ENCODE measurements around the gene RANBP1.
"Not testable (repeated sequence)": the region's sequence is repeated elsewhere in the genome, so short reads cannot be mapped to it uniquely, and the experiment has no call there.

Gene RANBP1

GRCh38 chr22:20154602-20155187 lies 38.8 kb downstream of the RANBP1 start:
- DNase-seq, result no peak

DNA sequence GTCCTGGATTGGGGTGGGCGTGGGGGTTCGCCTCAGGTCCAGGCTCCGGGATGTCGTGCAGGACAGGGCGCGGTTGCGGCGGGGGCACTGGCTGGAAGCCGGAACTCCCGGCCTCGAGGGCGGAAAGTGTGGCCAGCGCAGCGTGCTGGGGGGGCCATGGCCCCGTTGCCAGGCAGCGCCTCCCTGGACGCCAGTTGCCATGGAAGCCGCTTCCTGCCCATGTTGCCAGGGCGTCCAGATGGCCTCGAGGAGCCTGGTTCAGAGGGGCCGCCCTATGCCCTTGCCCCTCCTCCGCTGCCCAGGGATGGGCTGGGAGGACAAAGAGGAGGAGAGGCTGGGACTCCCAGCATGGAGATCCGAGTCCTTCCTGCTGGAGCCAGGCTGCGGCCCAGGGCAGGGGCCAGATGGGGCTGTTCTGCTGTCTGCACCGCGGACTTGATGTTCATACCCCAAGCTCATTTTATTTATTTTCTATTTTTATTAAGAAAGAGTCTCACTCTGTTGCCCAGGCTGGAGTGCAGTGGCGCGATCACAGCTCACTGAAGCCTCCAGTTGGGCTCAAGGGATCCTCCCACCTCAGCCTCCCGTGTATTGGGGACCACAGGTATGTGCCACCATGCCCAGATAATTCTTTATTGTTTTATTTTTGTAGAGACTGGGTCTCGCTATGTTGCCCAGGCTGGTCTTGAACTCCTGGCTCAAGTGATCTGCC lies 39.6 kb downstream of the RANBP1 start:
- DNase-seq, result peak in 10 of 14 donors; percentile 3 to 82 (median 16)

- DNase-seq, result no peak
These were observed 40.1 kb downstream of the RANBP1 start for GRCh38 chr22:20156042-20156389.

DNA sequence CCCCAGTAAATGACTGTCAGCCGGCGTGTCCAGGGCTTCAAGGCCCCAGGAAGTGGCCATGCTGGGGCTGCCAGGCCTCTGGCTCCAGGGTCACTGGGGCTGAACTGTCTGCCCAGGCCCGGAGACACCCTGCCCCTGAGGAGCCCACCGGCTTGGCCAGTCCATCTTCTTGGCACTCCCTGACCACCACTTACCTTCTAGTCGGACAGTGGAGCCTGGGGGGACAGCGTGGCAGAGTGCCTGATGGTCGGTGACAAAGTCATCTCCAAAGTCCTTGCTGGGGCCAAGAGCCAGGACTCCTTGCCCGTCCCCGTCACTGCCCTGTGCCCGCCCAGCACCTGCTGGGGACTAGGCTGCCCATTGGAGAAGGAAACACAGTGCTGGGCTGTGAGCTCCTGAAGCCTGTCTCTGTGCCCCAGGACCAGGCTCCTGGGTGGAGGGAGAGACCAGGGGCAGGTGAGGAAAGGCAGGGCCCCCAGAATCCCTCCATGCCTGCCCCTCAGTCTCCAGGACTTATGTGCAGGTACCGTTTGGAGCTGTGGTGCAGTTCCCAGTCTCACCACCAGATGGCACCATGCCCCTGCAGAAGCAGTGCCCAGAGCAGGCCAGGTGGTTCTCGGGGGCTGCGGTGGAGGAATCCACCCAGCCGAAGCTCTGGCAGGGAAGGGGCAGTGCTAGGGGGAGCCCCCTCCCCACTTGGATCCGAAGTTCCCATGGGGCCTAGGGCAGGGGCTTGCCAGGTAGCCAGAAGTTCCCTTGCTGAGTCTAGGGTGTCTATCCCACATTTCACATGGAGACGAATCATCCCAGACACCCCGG lies 40.9 kb downstream of the RANBP1 start:
- peak; percentile 13 to 81 (median 50) for DNase-seq

GRCh38 chr22:20157430-20158183 lies 41.7 kb downstream of the RANBP1 start:
- DNase-seq, result no peak

- DNase-seq, result no peak
These were observed 42.6 kb downstream of the RANBP1 start for GRCh38 chr22:20158391-20159036.

GRCh38 chr22:20159076-20159475 lies 43.2 kb downstream of the RANBP1 start:
- DNase-seq, result no peak

- DNase-seq, result not testable (repeated sequence)
These were observed 43.6 kb downstream of the RANBP1 start for GRCh38 chr22:20159531-20159930.

DNA sequence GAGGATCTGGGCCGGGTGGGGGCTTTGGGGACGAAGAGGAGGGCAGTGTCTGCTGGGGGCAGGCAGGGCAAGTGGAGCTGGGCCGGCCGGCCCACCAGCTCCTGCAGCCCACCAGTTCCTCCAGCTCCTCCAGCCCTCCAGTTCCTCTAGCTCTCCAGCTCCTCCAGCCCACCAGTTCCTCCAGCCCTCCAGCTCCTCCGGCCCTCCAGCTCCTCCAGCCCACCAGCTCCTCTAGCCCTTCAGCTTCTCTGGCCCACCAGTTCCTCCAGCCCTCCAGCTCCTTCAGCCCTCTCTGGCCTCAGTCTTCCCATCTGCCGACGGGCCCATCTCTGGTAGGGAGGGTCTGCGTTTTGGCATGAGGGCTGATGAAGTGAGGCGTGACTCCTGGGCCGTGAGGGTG lies 44.1 kb downstream of the RANBP1 start:
- DNase-seq, result no peak

GRCh38 chr22:20164863-20165262 lies 49.0 kb downstream of the RANBP1 start:
- DNase-seq, result no peak

DNA sequence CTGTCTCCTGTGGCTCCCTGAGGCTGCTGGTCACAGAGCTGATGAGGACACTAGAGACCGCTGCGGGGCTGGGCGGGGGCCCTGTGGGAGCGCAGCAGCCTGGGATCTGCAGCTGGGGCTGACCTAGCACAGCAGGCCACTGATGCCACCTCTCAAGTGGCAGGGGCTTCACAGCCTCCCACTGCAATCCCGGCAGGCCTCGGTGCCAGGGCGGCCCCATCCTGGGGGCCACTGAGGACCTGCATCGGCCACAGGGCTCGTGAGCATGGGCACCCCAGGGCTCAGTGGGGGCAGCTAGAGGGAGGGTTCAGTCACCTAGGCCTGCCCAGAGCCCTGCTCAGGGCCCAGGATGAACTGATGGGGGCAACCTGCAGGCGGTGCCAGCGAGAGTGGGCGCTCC lies 49.5 kb downstream of the RANBP1 start:
- DNase-seq, result no peak

- DNase-seq, result no peak
These were observed 50.0 kb downstream of the RANBP1 start for GRCh38 chr22:20165913-20166312.

- DNase-seq, result no peak
These were observed 50.8 kb downstream of the RANBP1 start for GRCh38 chr22:20166703-20167102.

DNA sequence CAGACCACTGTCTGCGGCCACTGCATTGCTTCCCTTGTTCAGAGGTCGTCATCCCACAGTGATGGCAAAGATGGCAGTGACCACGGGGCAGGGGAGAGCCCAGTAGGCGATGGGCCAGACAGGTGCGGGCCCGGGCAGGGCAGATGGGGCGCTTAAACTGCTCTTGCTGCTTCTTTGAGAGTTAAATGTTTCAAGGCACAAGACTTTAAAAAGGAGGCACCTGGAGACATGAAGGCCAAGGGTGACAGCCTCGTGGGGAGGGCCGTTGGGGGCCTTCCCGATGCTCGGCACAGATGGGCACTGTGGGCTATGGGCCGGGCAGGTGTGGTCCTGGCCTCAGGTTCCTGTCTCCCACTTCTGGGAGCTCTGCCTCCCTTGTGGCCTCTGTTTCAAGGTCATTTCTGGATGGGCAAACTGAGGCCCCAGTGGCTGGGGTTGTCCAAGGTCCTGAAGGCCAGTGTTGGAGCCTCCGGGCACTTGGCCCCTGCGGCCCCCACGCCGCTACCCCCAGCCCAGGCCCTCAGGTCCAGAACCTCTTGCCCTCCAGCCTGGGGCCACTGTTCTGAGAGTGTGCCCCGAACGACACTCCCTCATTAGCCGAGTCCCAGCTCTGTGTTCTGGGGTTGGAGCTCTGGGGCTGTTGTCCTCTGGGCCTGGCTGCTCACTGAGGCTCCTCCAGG lies 51.9 kb downstream of the RANBP1 start:
- DNase-seq, result no peak

- no peak for DNase-seq
These were observed 53.4 kb downstream of the RANBP1 start for GRCh38 chr22:20169253-20169822.

- no peak for DNase-seq
These were observed 54.3 kb downstream of the RANBP1 start for GRCh38 chr22:20170170-20170569.

- DNase-seq, result no peak
These were observed 55.6 kb downstream of the RANBP1 start for GRCh38 chr22:20171288-20172140.

DNA sequence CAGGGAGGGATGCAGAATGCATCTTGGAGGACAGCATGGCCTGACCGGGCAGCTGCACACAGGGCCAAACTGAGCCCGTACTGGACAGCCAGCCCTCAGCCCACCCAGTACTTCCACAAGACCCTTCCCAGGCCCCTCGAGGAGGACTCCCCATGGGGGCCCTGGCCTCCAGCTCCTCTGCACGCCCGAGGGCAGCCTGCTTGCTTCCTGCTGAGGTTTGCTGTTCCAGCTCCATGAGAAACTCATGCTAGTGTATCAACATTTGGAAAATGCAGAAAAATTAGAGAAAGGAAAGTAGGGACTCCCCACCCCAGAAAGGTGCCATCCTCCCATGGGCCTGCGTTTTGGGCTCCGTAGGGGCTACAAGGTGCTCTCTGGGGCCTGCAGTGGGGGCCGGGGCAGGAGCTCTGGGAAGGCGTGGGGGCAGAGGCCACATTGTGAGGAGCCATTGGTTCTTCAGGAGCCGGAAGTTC lies 56.3 kb downstream of the RANBP1 start:
- no peak for DNase-seq

DNA sequence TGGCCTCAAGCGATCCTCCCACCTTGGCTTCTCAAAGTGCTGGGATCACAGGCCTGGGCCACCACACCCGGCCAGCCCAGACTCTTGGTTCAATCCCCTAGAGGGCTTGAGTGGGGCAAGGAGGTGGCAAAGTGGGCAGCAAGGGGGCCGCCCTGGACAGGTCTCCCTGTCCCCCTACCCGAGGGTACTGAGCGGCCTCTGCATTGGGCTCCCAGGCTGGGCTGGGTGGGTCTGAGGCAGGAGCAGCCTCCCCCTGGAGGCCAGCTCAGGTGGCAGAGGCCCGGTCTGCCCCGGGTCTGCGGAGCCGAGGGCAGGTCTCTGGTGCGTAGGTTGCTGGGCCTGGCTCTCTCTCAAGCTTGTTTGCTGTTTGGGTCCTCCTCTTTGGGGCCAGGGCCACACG lies 57.3 kb downstream of the RANBP1 start:
- no peak for DNase-seq

GRCh38 chr22:20173772-20174171 lies 57.9 kb downstream of the RANBP1 start:
- no peak for DNase-seq
